HG02885 (cell line): ENCODE results near the gene PPP1R14B.
A peak's percentile ranks its signal among the peaks of the same experiment; 100 is the strongest.

Experiments
- ATAC-seq: cut with Tn5 transposase; IDR thresholded peaks from one replicate; pipeline ENCODE4 v1.9.1; 2021; ENCODE audit warnings: mild to moderate bottlenecking; ENCODE audit not compliant: unreplicated experiment, poor library complexity

The PPP1R14B gene

GRCh38 chr11:64246871-64247728, at the start of gene PPP1R14B:
PPP1R14B (minus strand) TSS chr11:64246943; CDS start chr11:64246673, 270 bp downstream.
- no peak for ATAC-seq

- ATAC-seq: no peak
Measured at GRCh38 chr11:64296236-64296635, 49.5 kb upstream of the PPP1R14B start.

- no peak for ATAC-seq
Measured at GRCh38 chr11:64295760-64296159, 49.0 kb upstream of the PPP1R14B start.

GRCh38 chr11:64294774-64295173, 48.0 kb upstream of the PPP1R14B start:
- no peak for ATAC-seq

GRCh38 chr11:64292460-64293254, 45.9 kb upstream of the PPP1R14B start:
- ATAC-seq: no peak

GRCh38 chr11:64291752-64292459, 45.2 kb upstream of the PPP1R14B start:
- no peak for ATAC-seq

GRCh38 chr11:64291262-64291751, 44.6 kb upstream of the PPP1R14B start, which contains the start of gene KCNK4:
KCNK4 (plus strand) TSS chr11:64291302; CDS start chr11:64293019, 1,717 bp downstream.
- ATAC-seq: no peak

- no peak for ATAC-seq
Measured at GRCh38 chr11:64290352-64291261, 43.9 kb upstream of the PPP1R14B start.

- ATAC-seq: no peak
Measured at GRCh38 chr11:64289002-64289564, 42.3 kb upstream of the PPP1R14B start.

GRCh38 chr11:64288353-64288750, 41.6 kb upstream of the PPP1R14B start:
- ATAC-seq: no peak

GRCh38 chr11:64287676-64288352, 41.1 kb upstream of the PPP1R14B start:
- ATAC-seq: no peak

- ATAC-seq: no peak
Measured at GRCh38 chr11:64286801-64287159, 40.0 kb upstream of the PPP1R14B start.

- ATAC-seq: no peak
Measured at GRCh38 chr11:64285885-64286800, 39.4 kb upstream of the PPP1R14B start.

GRCh38 chr11:64284962-64285884, 38.5 kb upstream of the PPP1R14B start, which contains the start of gene GPR137:
GPR137 (plus strand) TSS chr11:64285848; CDS start chr11:64286525, 677 bp downstream.
- peak; percentile 68 for ATAC-seq

- ATAC-seq: peak; percentile 72
Measured at GRCh38 chr11:64284048-64284961, 37.6 kb upstream of the PPP1R14B start, which contains the start of gene BAD. BAD (minus strand) TSS chr11:64284665; CDS start chr11:64284368, 297 bp downstream.
